ENCODE data around the gene ZNF74.

The ZNF74 gene

GRCh38 chr22:20421507-20421874 is 27.5 kb downstream of the ZNF74 start:
- DNase-seq (ENCODE audit: low read depth): no peak
- no peak overlapping the region for H3K4me3 ChIP-seq (ENCODE audit: low read length)
- TF ChIP-seq CTCF (conservative IDR thresholded peaks at IDR 0.05; ENCODE audit: low read depth, low read length): no peak

GRCh38 chr22:20422271-20423007 is 28.5 kb downstream of the ZNF74 start:
- no peak overlapping the region for H3K4me3 ChIP-seq (ENCODE audit: low read length)
- TF ChIP-seq CTCF (conservative IDR thresholded peaks at IDR 0.05; ENCODE audit: low read depth, low read length): no peak
- DNase-seq (ENCODE audit: low read depth): no peak

- TF ChIP-seq CTCF (conservative IDR thresholded peaks at IDR 0.05; ENCODE audit: low read depth, low read length): no peak
- no peak for DNase-seq (ENCODE audit: low read depth)
- H3K4me3 ChIP-seq (ENCODE audit: low read length): no peak overlapping the region
Observed at GRCh38 chr22:20423008-20423905, 29.3 kb downstream of the ZNF74 start.

GRCh38 chr22:20423906-20424551 is 30.1 kb downstream of the ZNF74 start:
- TF ChIP-seq CTCF (conservative IDR thresholded peaks at IDR 0.05; ENCODE audit: low read depth, low read length): no peak
- DNase-seq (ENCODE audit: low read depth): no peak
- no peak overlapping the region for H3K4me3 ChIP-seq (ENCODE audit: low read length)

GRCh38 chr22:20424568-20424931 is 30.6 kb downstream of the ZNF74 start:
- no peak overlapping the region for H3K4me3 ChIP-seq (ENCODE audit: low read length)
- DNase-seq (ENCODE audit: low read depth): no peak
- TF ChIP-seq CTCF (conservative IDR thresholded peaks at IDR 0.05; ENCODE audit: low read depth, low read length): no peak

GRCh38 chr22:20424932-20425565 is 31.1 kb downstream of the ZNF74 start:
- no peak for TF ChIP-seq CTCF (conservative IDR thresholded peaks at IDR 0.05; ENCODE audit: low read depth, low read length)
- H3K4me3 ChIP-seq (ENCODE audit: low read length): no peak overlapping the region
- DNase-seq (ENCODE audit: low read depth): no peak
